ENCODE measurements around the gene CCDC80.
"Not testable (repeated sequence)": the region's sequence is repeated elsewhere in the genome, so short reads cannot be mapped to it uniquely, and the experiment has no call there.

CCDC80 gene

GRCh38 chr3:112667599-112667998, 26.7 kb upstream of the CCDC80 start:
- intact Hi-C loops (cut with DNase I) = no loop called here
- DNase-seq = no peak

- DNase-seq; intact Hi-C loops (cut with DNase I): not testable (repeated sequence)
Observed at GRCh38 chr3:112665009-112665408, 24.1 kb upstream of the CCDC80 start.

- intact Hi-C loops (cut with DNase I) = no loop called here
- no peak for DNase-seq
Observed at GRCh38 chr3:112656043-112656442, 15.1 kb upstream of the CCDC80 start.

GRCh38 chr3:112654979-112655378, 14.0 kb upstream of the CCDC80 start:
- no peak for DNase-seq
- intact Hi-C loops (cut with DNase I) = no loop called here

DNA sequence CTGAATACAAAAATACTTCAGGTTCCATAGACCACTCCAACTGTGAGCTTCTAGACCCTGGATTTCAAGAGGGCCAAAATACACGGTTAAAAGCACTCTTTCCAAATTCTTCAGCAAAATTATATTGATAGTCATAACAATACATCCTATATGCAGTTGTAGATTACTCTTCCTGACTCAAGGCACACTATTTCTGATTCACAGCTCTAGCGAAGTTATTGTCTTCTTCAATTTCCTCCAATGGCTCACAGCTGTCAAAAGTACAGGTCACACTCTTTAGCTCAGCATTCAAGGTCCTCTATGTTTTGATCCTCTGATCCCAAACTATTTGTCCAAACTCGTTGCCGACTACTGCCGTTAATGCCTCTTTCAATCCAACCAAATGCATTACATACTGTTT, 13.5 kb upstream of the CCDC80 start:
- intact Hi-C loops (cut with DNase I) = no loop called here
- no peak for DNase-seq

DNA sequence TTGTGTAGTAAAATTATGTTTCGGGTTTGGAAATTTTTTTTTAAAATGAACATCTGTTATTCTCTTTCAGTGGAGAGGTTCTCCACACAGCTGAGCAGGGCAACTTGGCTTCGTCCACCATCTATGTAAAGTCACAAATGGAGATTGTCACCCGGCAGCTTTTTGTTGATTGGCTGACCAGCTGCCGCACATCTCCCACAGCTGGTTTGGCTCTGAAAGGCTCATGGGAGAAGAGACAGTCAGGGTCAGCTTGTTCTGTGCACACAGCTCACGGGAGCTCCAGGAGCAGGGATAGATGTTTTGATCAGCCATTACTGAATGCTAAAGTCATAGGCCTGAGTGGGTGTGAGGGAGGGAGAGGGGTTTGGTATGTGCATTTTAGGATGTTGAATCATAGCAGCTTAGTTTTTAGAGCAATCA, 12.9 kb upstream of the CCDC80 start:
- no peak for DNase-seq
- intact Hi-C loops (cut with DNase I) = no loop called here

DNA sequence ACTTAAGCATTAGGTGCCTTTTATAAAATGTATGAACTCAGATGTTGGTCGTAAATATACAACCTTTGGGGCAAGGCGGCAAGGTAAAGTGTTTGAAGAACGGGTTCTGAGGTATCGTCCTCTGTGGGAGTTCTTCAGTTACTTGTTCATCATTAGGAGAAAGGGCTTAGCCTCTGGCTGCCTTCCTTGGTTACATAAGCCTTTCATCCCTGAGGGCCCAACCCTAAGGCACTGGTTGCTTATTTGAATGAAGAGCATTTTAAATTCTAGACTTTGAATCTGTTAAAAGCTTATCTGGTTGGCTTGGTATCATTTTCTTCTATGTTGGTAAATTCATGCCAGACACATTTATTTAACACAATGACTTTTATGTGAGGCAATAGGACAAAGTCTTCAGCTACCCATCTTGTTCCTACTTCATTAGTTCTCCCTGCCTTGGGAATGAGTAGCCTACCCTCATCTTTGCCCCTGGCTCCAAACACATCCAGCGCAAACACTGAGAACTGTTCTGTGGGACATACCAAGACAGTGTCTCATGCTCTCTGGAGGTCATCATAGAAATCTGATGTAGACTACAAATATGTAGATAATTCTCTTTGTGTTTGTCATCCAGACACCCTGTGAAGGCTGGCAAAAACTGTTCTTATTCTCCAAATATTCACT, 12.4 kb upstream of the CCDC80 start:
- intact Hi-C loops (cut with DNase I) = no loop called here
- no peak for DNase-seq

DNA sequence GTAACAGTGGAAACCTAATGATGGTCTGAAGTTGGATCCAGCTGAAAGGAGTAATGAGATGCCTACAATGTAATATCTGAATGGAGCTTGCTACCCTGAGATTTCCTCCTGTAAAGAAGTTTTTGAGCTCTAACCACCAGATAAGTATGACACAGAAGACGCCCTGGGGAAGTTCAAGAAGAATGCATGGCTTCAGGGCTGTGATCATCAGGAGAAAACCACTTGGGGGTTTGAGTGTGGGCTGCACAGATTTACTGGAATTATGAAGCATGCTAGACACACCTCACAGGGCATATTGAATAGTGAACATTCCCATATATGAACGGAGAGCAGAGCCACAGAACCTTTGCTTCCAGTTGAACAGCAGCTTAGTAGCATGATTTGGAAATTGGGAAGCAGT, 10.6 kb upstream of the CCDC80 start:
- DNase-seq = no peak
- intact Hi-C loops (cut with DNase I) = no loop called here

- intact Hi-C loops (cut with DNase I) = no loop called here
- no peak for DNase-seq
Observed at GRCh38 chr3:112651071-112651470, 10.1 kb upstream of the CCDC80 start.

DNA sequence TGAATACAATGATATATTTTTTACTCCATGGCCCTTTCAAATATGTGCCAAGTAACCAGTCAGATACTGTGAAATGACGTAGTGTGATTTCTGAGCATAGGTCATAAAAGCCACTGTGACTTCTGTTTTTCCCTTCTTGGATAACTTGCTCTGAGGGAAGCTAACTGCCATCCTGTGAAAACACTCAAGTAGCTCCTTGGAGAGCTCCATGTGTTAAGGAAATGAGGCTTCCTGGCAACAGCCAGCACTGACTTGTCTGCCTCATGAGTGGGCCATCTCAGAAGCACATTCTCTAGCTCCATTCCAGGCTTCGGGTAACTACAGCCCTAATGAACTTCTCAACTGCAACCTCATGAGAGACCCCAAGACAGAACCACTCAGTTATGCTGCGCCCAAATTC, 9.5 kb upstream of the CCDC80 start:
- intact Hi-C loops (cut with DNase I) = no loop called here
- DNase-seq = no peak

GRCh38 chr3:112649478-112649735, 8.5 kb upstream of the CCDC80 start:
- no peak for DNase-seq
- intact Hi-C loops (cut with DNase I) = no loop called here

DNA sequence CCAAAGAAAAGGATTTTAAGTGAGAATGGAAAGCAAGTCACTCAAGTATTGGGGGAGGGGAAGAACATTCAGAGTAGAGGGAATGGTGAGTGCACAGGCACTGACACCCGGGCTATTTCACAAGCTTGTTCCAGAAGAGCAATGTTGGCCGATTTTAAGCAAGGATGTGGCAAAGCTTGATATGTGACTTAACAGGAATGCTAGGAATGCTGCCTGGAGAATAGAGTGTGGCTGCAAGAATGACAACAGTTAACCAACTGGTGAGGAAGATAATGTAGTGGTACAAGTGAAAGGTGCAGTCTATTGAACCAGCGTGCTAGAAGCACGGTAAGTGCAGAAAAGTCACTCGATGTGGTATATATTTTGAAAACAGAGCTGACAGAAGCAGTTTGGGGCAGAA, 6.2 kb upstream of the CCDC80 start:
- no peak for DNase-seq
- intact Hi-C loops (cut with DNase I) = no loop called here

GRCh38 chr3:112646623-112647022, 5.7 kb upstream of the CCDC80 start:
- intact Hi-C loops (cut with DNase I) = no loop called here
- no peak for DNase-seq

DNA sequence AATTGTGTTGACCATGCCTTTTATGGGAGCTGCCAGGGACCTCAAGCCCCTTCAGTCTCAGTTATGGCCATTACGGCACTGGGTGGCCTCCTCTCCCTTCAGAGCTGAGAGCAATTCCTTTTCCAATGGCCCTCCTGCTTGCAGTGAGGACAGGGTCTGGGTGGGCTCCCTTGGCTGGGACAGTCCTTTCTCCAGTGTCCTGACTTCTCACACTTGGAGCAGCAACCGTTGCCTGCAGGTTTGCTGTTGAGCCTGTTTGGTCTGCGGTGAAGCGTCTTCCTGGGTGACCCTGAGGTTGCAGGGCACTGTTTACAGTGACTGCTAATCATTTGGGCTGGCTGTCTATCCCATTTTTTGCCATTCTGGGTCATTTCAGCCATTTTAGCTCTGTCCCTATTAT, 3.5 kb upstream of the CCDC80 start:
- intact Hi-C loops (cut with DNase I) = loop anchor here (5.0 kb wide), 1 partner anchor 333 kb away; the partner anchor contains the start of gene CD200R1

DNA sequence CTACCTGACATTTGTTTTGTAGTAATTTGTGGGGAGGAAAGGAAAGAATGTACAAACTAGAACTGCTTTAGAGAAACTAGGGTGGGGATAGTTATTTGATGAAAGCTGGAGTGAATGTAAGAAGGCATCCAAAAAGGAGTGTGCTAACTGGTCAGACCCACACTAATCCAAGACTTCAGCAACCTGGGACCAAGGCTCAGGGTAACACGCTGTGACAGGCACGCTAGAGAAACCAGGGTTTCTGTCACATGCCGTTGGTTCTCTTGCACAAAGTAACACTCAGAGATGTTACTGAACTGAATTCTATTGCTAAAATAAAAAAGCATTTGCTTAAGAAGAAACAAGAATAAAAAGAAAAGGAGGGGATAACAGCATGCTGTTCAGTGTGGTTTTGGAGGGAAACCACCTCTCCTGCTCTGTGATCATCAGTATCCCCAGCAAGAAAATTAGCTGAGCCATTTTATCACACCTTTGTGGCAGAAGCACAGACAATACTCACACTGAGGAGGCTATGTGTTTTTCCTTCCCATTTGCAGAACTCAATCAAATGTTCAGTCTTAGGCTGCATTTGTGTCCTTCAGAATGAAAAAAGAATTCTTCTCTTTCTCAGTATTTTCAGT, 2.8 kb upstream of the CCDC80 start:
- no peak for DNase-seq
- intact Hi-C loops (cut with DNase I) = loop anchor here (5.0 kb wide), 1 partner anchor 334 kb away; the partner anchor contains the start of gene CD200R1

More for the DNA sequence above, 3.5 kb upstream of the CCDC80 start:
- DNase-seq = no peak

DNA sequence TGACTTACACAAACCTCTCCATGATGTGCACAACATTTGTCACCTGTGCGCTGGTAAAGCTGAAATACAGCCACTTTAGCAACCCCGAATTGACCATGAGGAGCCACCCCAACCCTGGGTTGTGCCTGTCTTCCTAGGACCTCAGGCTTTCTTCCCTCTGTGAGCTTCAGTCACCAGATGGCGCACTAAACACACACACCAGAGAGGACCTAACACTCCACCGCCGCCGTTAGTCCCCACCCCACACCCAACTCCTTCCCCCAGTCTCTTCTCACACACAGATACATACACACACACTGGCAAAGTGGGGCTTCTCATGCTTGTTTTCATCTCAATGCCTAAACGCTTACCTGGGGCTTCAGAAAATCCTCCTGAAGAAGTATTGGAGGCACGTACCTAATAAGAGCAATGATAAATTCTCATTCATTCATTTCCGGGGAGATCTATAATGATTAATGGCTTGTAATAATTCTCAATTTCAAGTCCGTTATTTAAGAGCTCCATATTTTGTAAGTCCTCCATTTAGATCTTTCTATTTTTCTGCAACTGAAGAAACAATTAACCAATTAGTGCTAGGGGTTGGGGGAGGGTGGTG, 2.1 kb upstream of the CCDC80 start:
- peak; percentile 68 to 93 (median 84) for DNase-seq
- intact Hi-C loops (cut with DNase I) = loop anchor here (5.0 kb wide), 1 partner anchor 334 kb away; the partner anchor contains the start of gene CD200R1

- intact Hi-C loops (cut with DNase I) = loop anchor here (5.0 kb wide), 1 partner anchor 337 kb away; the partner anchor contains the start of gene CD200R1
- DNase-seq = no peak
Observed at GRCh38 chr3:112640276-112640929, 540 bp downstream of the CCDC80 start.

DNA sequence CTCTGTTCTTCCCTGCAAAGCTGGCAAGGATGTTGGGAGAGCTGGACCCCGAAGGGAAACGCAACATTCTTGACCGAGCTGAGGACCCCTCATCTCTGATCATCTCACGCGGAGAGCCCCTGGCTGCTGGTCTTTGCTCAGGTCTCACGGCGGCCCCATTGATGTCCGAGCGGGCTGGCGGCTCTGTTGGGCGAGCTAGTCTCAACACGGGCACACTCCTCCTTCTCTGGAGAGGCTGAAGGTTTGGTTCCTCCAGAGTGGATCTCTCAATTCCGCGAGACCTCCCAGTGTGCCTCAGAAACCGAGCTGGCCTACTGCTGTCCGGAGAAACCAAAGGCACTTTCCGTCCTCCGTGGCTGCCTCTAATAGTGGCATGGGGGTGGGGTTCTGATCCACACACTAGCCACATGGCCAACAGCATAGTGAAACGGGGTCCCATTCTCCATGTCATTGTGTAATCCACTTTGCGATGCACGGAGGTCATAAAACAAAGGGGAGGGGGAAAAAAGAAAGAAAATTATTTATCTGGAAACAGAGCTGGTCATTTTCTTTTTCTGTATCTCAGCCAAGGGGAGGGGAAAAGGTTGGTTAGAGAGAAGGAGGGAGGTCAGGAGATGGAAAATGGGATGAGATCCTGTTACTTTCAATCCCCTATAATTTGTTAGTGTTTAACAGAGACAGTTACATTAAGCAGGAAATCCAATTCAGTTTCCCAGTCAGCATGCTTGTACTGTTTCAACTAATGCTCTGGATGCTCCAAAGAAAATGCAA, 1.3 kb downstream of the CCDC80 start:
- DNase-seq = no peak
- intact Hi-C loops (cut with DNase I) = loop anchor here (5.0 kb wide), 2 partner anchors 173 to 338 kb away; partner anchors contain the start of gene CD200R1

- DNase-seq = peak in 20 of 42 donors; percentile 16 to 68 (median 48)
- intact Hi-C loops (cut with DNase I) = loop anchor here (5.0 kb wide), 1 partner anchor 174 kb away; no protein-coding TSS in a partner anchor
Observed at GRCh38 chr3:112638327-112639020, 2.5 kb downstream of the CCDC80 start.

All from head of caudate nucleus (tissue), 42 donors.